Esophagus squamous epithelium (tissue), 5 donors: ENCODE data around the gene KIF23. TPM values are rescaled to one million over a fixed set of nuclear protein-coding genes. Genes with fewer than 3 reads are reported as not detected.
"Not testable (repeated sequence)": the region's sequence is repeated elsewhere in the genome, so short reads cannot be mapped to it uniquely, and the experiment has no call there.

Experiments
- DNase-seq: peaks from one replicate; lab custom pipeline; 2025; lab: John Stamatoyannopoulos, UW
- H3K27ac ChIP-seq, 4 donors: fragments of 200-600 bp; sonication (generic); one replicate each; pipeline ENCODE4 v1.5.1; 2016 to 2019; ENCODE audit warnings: mild to moderate bottlenecking in 1 of 4
- H3K27me3 ChIP-seq, 4 donors: fragments of 200-600 bp; sonication (generic); 1 replicate in 3 of 4; 2 replicates in 1 of 4; pipeline versions ENCODE4 v1.5.1 to v1.6.0; 2017 to 2021; ENCODE audit warnings: antibody characterized with exemption in 1 of 4
- H3K36me3 ChIP-seq, 3 donors: fragments of 200-600 bp; sonication (generic); one replicate each; pipeline ENCODE4 v1.5.1; 2016 to 2019
- H3K4me1 ChIP-seq, 3 donors: fragments of 200-600 bp; sonication (generic); one replicate each; pipeline ENCODE4 v1.5.1; 2017 to 2019
- H3K4me3 ChIP-seq, 4 donors: fragments of 200-600 bp; sonication (generic); 1 replicate in 3 of 4; 2 replicates in 1 of 4; pipeline ENCODE4 v1.5.1; 2016 to 2019; ENCODE audit warnings: mild to moderate bottlenecking in 2 of 4, moderate library complexity in 1 of 4
- H3K9me3 ChIP-seq, 3 donors: fragments of 200-600 bp; sonication (generic); one replicate each; pipeline ENCODE4 v1.5.1; 2016 to 2019
- CTCF ChIP-seq, 6 experiments: fragments of 450-650 bp in 4 of 6; fragments of 200-600 bp in 2 of 6; sonication (generic) in 2 of 6; IDR thresholded peaks; one replicate each; pipeline ENCODE4 v1.5.1; 2016 to 2019; ENCODE audit warnings: antibody characterized with exemption in 6 of 6, mild to moderate bottlenecking in 4 of 6, moderate library complexity in 4 of 6
- POLR2A ChIP-seq, 4 donors: fragments of 450-650 bp; IDR thresholded peaks; one replicate each; pipeline ENCODE4 v1.6.1; 2017; ENCODE audit warnings: antibody characterized with exemption in 4 of 4, mild to moderate bottlenecking in 4 of 4, moderate library complexity in 3 of 4
- WGBS, 2 donors: methylation state at CpG; one replicate each; pipeline ENCODE4 v1.1.5; 2018; 5-methylcytosine and 5-hydroxymethylcytosine counted together
- intact Hi-C: fragments of 100-400 bp; cut with DNase I; formaldehyde crosslinking; loops from one replicate; pipeline ENCODE4 v1.15.0; 2022
- total RNA-seq, 4 donors: library from RNA; depleted of rRNA; stranded (reverse); fragments of >200 nt; gene quantifications; one replicate each; pipeline ENCODE4 v1.1.0, GENCODE V29; 2016
- donor health status: DM: yes; HTN: yes; CAD: no.

Gene KIF23
- total RNA-seq, 4 donors from 2014 or later: 13.5 to 33.2 (median 13.9) TPM

GRCh38 chr15:69436951-69437350, 22.8 kb downstream of the KIF23 start:
- Histone ChIP-seq H3K4me1 (no peaks in the 10 kb centered on the region), H3K36me3 (peaks cover 0 to 44% (median 0%) of the 10 kb centered on the region in 3 donors), H3K4me3 (no peak overlapping the region), H3K27ac (no peak overlapping the region), H3K27me3 (no peaks in the 10 kb centered on the region), H3K9me3 (no peaks in the 10 kb centered on the region)
- TF ChIP-seq CTCF (IDR thresholded peaks at IDR 0.05) (no peak), POLR2A (IDR thresholded peaks at IDR 0.05) (no peak)
- intact Hi-C loops: no loop called here
- WGBS, 2 donors: 91 to 95% methylated on average over 4 of the region's 4 CpGs
- DNase-seq: no peak

- TF ChIP-seq CTCF (IDR thresholded peaks at IDR 0.05): no peak
- TF ChIP-seq POLR2A (IDR thresholded peaks at IDR 0.05): no peak
- no peaks in the 10 kb centered on the region for H3K9me3 ChIP-seq
- H3K27me3 ChIP-seq: no peaks in the 10 kb centered on the region
- no peaks in the 10 kb centered on the region for H3K4me1 ChIP-seq
- H3K4me3 ChIP-seq: no peak overlapping the region
- H3K27ac ChIP-seq: no peak overlapping the region
- intact Hi-C loops: no loop called here
- peaks cover 0 to 43% (median 0%) of the 10 kb centered on the region in 3 donors for H3K36me3 ChIP-seq
- no peak for DNase-seq
- WGBS, 2 donors: 83 to 88% methylated on average over 4 of the region's 4 CpGs
Observed at GRCh38 chr15:69439623-69440022, 25.5 kb downstream of the KIF23 start.

- intact Hi-C loops: no loop called here
- Histone ChIP-seq H3K36me3 (peaks cover 0 to 32% (median 0%) of the 10 kb centered on the region in 3 donors), H3K27ac (no peak overlapping the region), H3K27me3 (no peaks in the 10 kb centered on the region), H3K4me3 (no peak overlapping the region), H3K4me1 (no peaks in the 10 kb centered on the region), H3K9me3 (no peaks in the 10 kb centered on the region)
- WGBS, 2 donors: 88 to 90% methylated on average over 5 of the region's 5 CpGs
- TF ChIP-seq CTCF (IDR thresholded peaks at IDR 0.05) (no peak), POLR2A (IDR thresholded peaks at IDR 0.05) (no peak)
- no peak for DNase-seq
Observed at GRCh38 chr15:69443032-69443611, 29.0 kb downstream of the KIF23 start.

- Histone ChIP-seq H3K36me3 (peaks cover 0 to 21% (median 0%) of the 10 kb centered on the region in 3 donors), H3K9me3 (no peaks in the 10 kb centered on the region), H3K4me1 (no peaks in the 10 kb centered on the region), H3K27me3 (no peaks in the 10 kb centered on the region), H3K27ac (no peak overlapping the region), H3K4me3 (no peak overlapping the region)
- 94 to 98% methylated on average over 7 of the region's 7 CpGs for WGBS, 2 donors
- no peak for TF ChIP-seq POLR2A (IDR thresholded peaks at IDR 0.05)
- no peak for TF ChIP-seq CTCF (IDR thresholded peaks at IDR 0.05)
- intact Hi-C loops: no loop called here
- no peak for DNase-seq
Observed at GRCh38 chr15:69444686-69445085, 30.5 kb downstream of the KIF23 start.

GRCh38 chr15:69446953-69447352, 32.8 kb downstream of the KIF23 start:
- no peak for TF ChIP-seq POLR2A (IDR thresholded peaks at IDR 0.05)
- no peak for TF ChIP-seq CTCF (IDR thresholded peaks at IDR 0.05)
- no peak for DNase-seq
- Histone ChIP-seq H3K27ac (no peak overlapping the region), H3K4me1 (peaks cover 0 to 9% (median 3%) of the 10 kb centered on the region in 3 donors), H3K4me3 (no peak overlapping the region), H3K9me3 (no peaks in the 10 kb centered on the region), H3K27me3 (no peaks in the 10 kb centered on the region), H3K36me3 (peaks cover 0 to 9% (median 0%) of the 10 kb centered on the region in 3 donors)
- 94 to 100% methylated on average over 2 of the region's 2 CpGs for WGBS, 2 donors
- intact Hi-C loops: no loop called here

- peaks cover 6 to 32% (median 21%) of the 10 kb centered on the region in 3 donors for H3K4me1 ChIP-seq
- DNase-seq, intact Hi-C loops: not testable (repeated sequence)
Observed at GRCh38 chr15:69450221-69450620, 36.1 kb downstream of the KIF23 start.

More at GRCh38 chr15:69450221-69450620, 36.1 kb downstream of the KIF23 start:
- H3K36me3 ChIP-seq: peaks cover 0 to 18% (median 5%) of the 10 kb centered on the region in 3 donors
- H3K27me3 ChIP-seq, H3K9me3 ChIP-seq, H3K27ac ChIP-seq, H3K4me3 ChIP-seq: not testable (repeated sequence)
- WGBS, 2 donors: 94 to 96% methylated on average over 2 to 4 of the region's 4 CpGs
